GM23248 (cell line): ENCODE measurements around the gene GGT7.

ENCODE experiments used
- EZH2 ChIP-seq: fragments of 200-600 bp; sonication (generic); IDR thresholded peaks from 2 replicates; pipeline ENCODE4 v1.6.1; 2018; ENCODE audit warnings: antibody characterized with exemption, mild to moderate bottlenecking; ENCODE audit not compliant: insufficient read depth, poor library complexity, severe bottlenecking
- EZH2phosphoT487 ChIP-seq: fragments of 200-600 bp; sonication (generic); IDR thresholded peaks from 2 replicates; pipeline ENCODE4 v1.6.1; 2018; ENCODE audit warnings: antibody characterized with exemption, moderate library complexity, mild to moderate bottlenecking, low read depth; ENCODE audit not compliant: insufficient read depth

- TF ChIP-seq EZH2 = no peak
- TF ChIP-seq EZH2phosphoT487 = no peak
Measured at GRCh38 chr20:34888468-34888867, 15.8 kb upstream of the GGT7 start.
